ENCODE data around the gene FOXN1.

Gene FOXN1

GRCh38 chr17:28508211-28508724, 2.1 kb downstream of the FOXN1 start:
- no peak overlapping the region for H3K27ac ChIP-seq
- no peaks in the 10 kb centered on the region for H3K9me3 ChIP-seq (ENCODE audit: control insufficient read depth, low read length)
- H3K4me2 ChIP-seq (ENCODE audit: low read length): no peak overlapping the region
- H2AFZ ChIP-seq: no peak overlapping the region
- no peaks in the 10 kb centered on the region for H3K36me3 ChIP-seq (ENCODE audit: control insufficient read depth, insufficient read depth, low read length)
- H3K27me3 ChIP-seq (ENCODE audit: control insufficient read depth, insufficient read depth, low read length): no peaks in the 10 kb centered on the region
- no peaks in the 10 kb centered on the region for H3K79me2 ChIP-seq
- H3K4me3 ChIP-seq (ENCODE audit: low read depth, low read length): no peak overlapping the region
- no peak for TF ChIP-seq CTCF (IDR thresholded peaks at IDR 0.05)
- H3K9ac ChIP-seq: no peak overlapping the region
- H3K4me1 ChIP-seq: peaks cover 3% of the 10 kb centered on the region

GRCh38 chr17:28509789-28510188, 3.6 kb downstream of the FOXN1 start:
- Histone ChIP-seq H3K9ac (no peak overlapping the region), H3K4me1 (peaks cover 3% of the 10 kb centered on the region), H2AFZ (no peak overlapping the region), H3K36me3 (ENCODE audit: control insufficient read depth, insufficient read depth, low read length) (no peaks in the 10 kb centered on the region), H3K27ac (no peak overlapping the region), H3K4me3 (ENCODE audit: low read depth, low read length) (no peak overlapping the region), H3K4me2 (ENCODE audit: low read length) (no peak overlapping the region), H3K79me2 (no peaks in the 10 kb centered on the region), H3K9me3 (ENCODE audit: control insufficient read depth, low read length) (no peaks in the 10 kb centered on the region), H3K27me3 (ENCODE audit: control insufficient read depth, insufficient read depth, low read length) (no peaks in the 10 kb centered on the region)
- no peak for TF ChIP-seq CTCF (IDR thresholded peaks at IDR 0.05)

- Histone ChIP-seq H3K9me3 (ENCODE audit: control insufficient read depth, low read length) (no peaks in the 10 kb centered on the region), H2AFZ (no peak overlapping the region), H3K9ac (no peak overlapping the region), H3K4me2 (ENCODE audit: low read length) (no peak overlapping the region), H3K27me3 (ENCODE audit: control insufficient read depth, insufficient read depth, low read length) (no peaks in the 10 kb centered on the region), H3K27ac (no peak overlapping the region), H3K4me3 (ENCODE audit: low read depth, low read length) (no peak overlapping the region), H3K36me3 (ENCODE audit: control insufficient read depth, insufficient read depth, low read length) (no peaks in the 10 kb centered on the region), H3K79me2 (no peaks in the 10 kb centered on the region), H3K4me1 (peaks cover 3% of the 10 kb centered on the region)
- no peak for TF ChIP-seq CTCF (IDR thresholded peaks at IDR 0.05)
Observed at GRCh38 chr17:28511858-28512461, 5.8 kb downstream of the FOXN1 start.

GRCh38 chr17:28513476-28513875, 7.3 kb downstream of the FOXN1 start:
- Histone ChIP-seq H3K9ac (no peak overlapping the region), H3K4me1 (peaks cover 3% of the 10 kb centered on the region), H3K27ac (no peak overlapping the region), H3K4me3 (ENCODE audit: low read depth, low read length) (no peak overlapping the region), H3K79me2 (no peaks in the 10 kb centered on the region), H3K9me3 (ENCODE audit: control insufficient read depth, low read length) (no peaks in the 10 kb centered on the region), H3K27me3 (ENCODE audit: control insufficient read depth, insufficient read depth, low read length) (no peaks in the 10 kb centered on the region), H2AFZ (no peak overlapping the region), H3K36me3 (ENCODE audit: control insufficient read depth, insufficient read depth, low read length) (no peaks in the 10 kb centered on the region), H3K4me2 (ENCODE audit: low read length) (no peak overlapping the region)
- no peak for TF ChIP-seq CTCF (IDR thresholded peaks at IDR 0.05)

- no peak for TF ChIP-seq CTCF (IDR thresholded peaks at IDR 0.05)
- Histone ChIP-seq H3K4me2 (ENCODE audit: low read length) (no peak overlapping the region), H3K4me3 (ENCODE audit: low read depth, low read length) (no peak overlapping the region), H3K9me3 (ENCODE audit: control insufficient read depth, low read length) (no peaks in the 10 kb centered on the region), H3K36me3 (ENCODE audit: control insufficient read depth, insufficient read depth, low read length) (no peaks in the 10 kb centered on the region), H2AFZ (no peak overlapping the region), H3K9ac (no peak overlapping the region), H3K27ac (no peak overlapping the region), H3K79me2 (no peaks in the 10 kb centered on the region), H3K4me1 (peaks cover under 1% of the 10 kb centered on the region), H3K27me3 (ENCODE audit: control insufficient read depth, insufficient read depth, low read length) (no peaks in the 10 kb centered on the region)
Observed at GRCh38 chr17:28514561-28515002, 8.4 kb downstream of the FOXN1 start.

Data from parathyroid adenoma (tissue), 2 donors.